HepG2 (cell line): ENCODE results near the gene FMNL1. TPM values are rescaled to one million over a fixed set of nuclear protein-coding genes. Genes with fewer than 3 reads are reported as not detected.

Source experiments
- ETS1 ChIP-seq: sonication (generic); formaldehyde crosslinking; IDR thresholded peaks from 2 replicates; pipeline ENCODE4 v1.4.0; 2020; ENCODE audit warnings: missing genetic modification reagents
- FOSL1 ChIP-seq: sonication (generic); formaldehyde crosslinking; IDR thresholded peaks from 2 replicates; pipeline ENCODE4 v1.9.0; 2021; ENCODE audit warnings: missing genetic modification reagents, borderline replicate concordance
- FOXP1 ChIP-seq, 2 experiments: fragments of 450-650 bp in 1 of 2; IDR thresholded peaks; 2 replicates each; pipeline ENCODE4 v1.6.1; 2017 to 2018; ENCODE audit warnings: antibody characterized with exemption in 1 of 2
- JUNB ChIP-seq: sonication (generic); formaldehyde crosslinking; IDR thresholded peaks from 2 replicates; pipeline ENCODE4 v1.8.0; 2022; ENCODE audit warnings: missing genetic modification reagents, mild to moderate bottlenecking, borderline replicate concordance
- NBN ChIP-seq: fragments of 450-650 bp; conservative IDR thresholded peaks from 2 replicates; pipeline ENCODE4 v1.6.1; 2017
- NKX3-1 ChIP-seq: sonication (generic); formaldehyde crosslinking; IDR thresholded peaks from 2 replicates; pipeline ENCODE4 v1.5.0; 2020; ENCODE audit warnings: missing genetic modification reagents
- TBP ChIP-seq: sonication (generic); formaldehyde crosslinking; IDR thresholded peaks from 2 replicates; pipeline ENCODE4 v1.5.0; 2020; ENCODE audit warnings: missing genetic modification reagents
- TBX3 ChIP-seq: fragments of 450-650 bp; IDR thresholded peaks from 2 replicates; pipeline ENCODE4 v1.6.1; 2017; ENCODE audit warnings: antibody characterized with exemption, mild to moderate bottlenecking, inconsistent platforms, borderline replicate concordance
- ZBTB20 ChIP-seq: sonication (generic); formaldehyde crosslinking; IDR thresholded peaks from 2 replicates; pipeline ENCODE4 v1.8.1; 2023; ENCODE audit warnings: missing genetic modification reagents, low read depth, mild to moderate bottlenecking, borderline replicate concordance
- ZNF138 ChIP-seq: sonication (generic); formaldehyde crosslinking; IDR thresholded peaks from 2 replicates; pipeline ENCODE4 v1.5.0; 2020; ENCODE audit warnings: mild to moderate bottlenecking, low read depth, missing genetic modification reagents
- ZNF143 ChIP-seq: sonication (generic); formaldehyde crosslinking; IDR thresholded peaks from 2 replicates; pipeline ENCODE4 v1.4.0; 2020; ENCODE audit warnings: missing genetic modification reagents
- ZNF550 ChIP-seq: sonication (generic); formaldehyde crosslinking; IDR thresholded peaks from 2 replicates; pipeline ENCODE4 v1.4.0; 2020; ENCODE audit warnings: mild to moderate bottlenecking, missing genetic modification reagents, borderline replicate concordance
- ZNF646 ChIP-seq: sonication (generic); formaldehyde crosslinking; IDR thresholded peaks from 2 replicates; pipeline ENCODE4 v1.9.0; 2021; ENCODE audit warnings: mild to moderate bottlenecking, missing genetic modification reagents
- polyA plus RNA-seq, 8 experiments: library from polyadenylated mRNA; depleted of rRNA in 3 of 8; stranded (reverse) in 7 of 8; unstranded in 1 of 8; fragments of >200 nt; fragmentation: Illumina TruSeq in 4 of 8; extraction: Trizol in 4 of 8; gene quantifications; 2 replicates each; pipeline versions ENCODE4 v1.2.1 to v1.2.3, GENCODE V29; 2011 to 2016; ENCODE audit warnings: low read depth in 4 of 8, missing spikeins in 1 of 8, mixed read lengths in 1 of 8; ENCODE audit not compliant: insufficient read depth in 1 of 8
- total RNA-seq, 5 experiments: library from RNA; depleted of rRNA; stranded (reverse); fragments of >200 nt; fragmentation: Illumina TruSeq; extraction: Trizol; gene quantifications; 2 replicates each; pipeline ENCODE4 v1.2.3, GENCODE V29; 2016; ENCODE audit warnings: low read depth in 1 of 5

The FMNL1 gene
- total and polyA plus RNA-seq, 2 of the 13 experiments (the other 11 are each of a cell fraction or from before 2014, with no cell fraction given) = 0.53 to 0.70 TPM

GRCh38 chr17:45232514-45233422, 11.1 kb downstream of the FMNL1 start (continued):
- TF ChIP-seq FOSL1 = no peak
- TF ChIP-seq NKX3-1 (CRISPR knock-in tag) = no peak
- no peak for TF ChIP-seq ZNF550 (CRISPR knock-in tag)
- no peak for TF ChIP-seq ETS1 (CRISPR knock-in tag)
- TF ChIP-seq FOXP1 (IDR thresholded peaks at IDR 0.05) = no peak
- TF ChIP-seq FOXP1 (CRISPR knock-in tag; IDR thresholded peaks at IDR 0.05) = no peak
- peak; percentile 71; the same call in 1 of the 2 replicates for TF ChIP-seq ZNF646
- TF ChIP-seq TBP (CRISPR knock-in tag) = no peak
- 0 out of 2 replicates have a peak, but pooled peaks have one; percentile 58 for TF ChIP-seq NBN
- no peak for TF ChIP-seq ZNF138 (CRISPR knock-in tag)
- TF ChIP-seq TBX3 = 0 out of 2 replicates have a peak, but pooled peaks have one; percentile 23
- TF ChIP-seq ZBTB20 (CRISPR knock-in tag) = no peak
- TF ChIP-seq JUNB = no peak
- no peak for TF ChIP-seq ZNF143 (CRISPR knock-in tag)
